Mesenchymal stem cell (in vitro differentiated cells and primary cell): Measurements from ENCODE around the gene SMIM22.
"Not testable (repeated sequence)": the region's sequence is repeated elsewhere in the genome, so short reads cannot be mapped to it uniquely, and the experiment has no call there.

Source experiments
- DNase-seq: peaks from one replicate; pipeline ENCODE4 v3.0.0-alpha.2; 2013
- H2AFZ ChIP-seq: one replicate; pipeline ENCODE4 v1.6.1; 2013; ENCODE audit warnings: low read depth, mild to moderate bottlenecking, control low read depth, inconsistent platforms, low read length, moderate library complexity
- H2AK5ac ChIP-seq: 2 replicates; pipeline ENCODE4 v1.6.1; 2013; ENCODE audit warnings: low read length, moderate library complexity, mild to moderate bottlenecking, inconsistent platforms; ENCODE audit not compliant: severe bottlenecking
- H2BK120ac ChIP-seq: one replicate; pipeline ENCODE4 v1.6.1; 2013; ENCODE audit warnings: low read depth, mild to moderate bottlenecking, inconsistent platforms, low read length, moderate library complexity
- H2BK12ac ChIP-seq, 2 experiments: one replicate each; pipeline ENCODE4 v1.6.1; 2013; ENCODE audit warnings: inconsistent platforms in 2 of 2, low read length in 2 of 2, mild to moderate bottlenecking in 2 of 2, moderate library complexity in 2 of 2, control low read depth in 1 of 2
- H2BK15ac ChIP-seq: one replicate; pipeline ENCODE4 v1.6.1; 2013; ENCODE audit warnings: mild to moderate bottlenecking, low read depth, inconsistent platforms; ENCODE audit not compliant: poor library complexity, severe bottlenecking
- H2BK5ac ChIP-seq: 2 replicates; pipeline ENCODE4 v1.6.1; 2013; ENCODE audit warnings: low read depth, mild to moderate bottlenecking, low read length, control low read depth, inconsistent platforms; ENCODE audit not compliant: poor library complexity, severe bottlenecking
- H3K14ac ChIP-seq, 2 experiments: one replicate each; pipeline ENCODE4 v1.6.1; 2013; ENCODE audit warnings: inconsistent platforms in 2 of 2, low read length in 2 of 2, control low read depth in 1 of 2, mild to moderate bottlenecking in 1 of 2, moderate library complexity in 1 of 2
- H3K18ac ChIP-seq, 2 experiments: one replicate each; pipeline ENCODE4 v1.6.1; 2013; ENCODE audit warnings: inconsistent platforms in 2 of 2, low read length in 2 of 2, control low read depth in 1 of 2, low read depth in 1 of 2, mild to moderate bottlenecking in 1 of 2
- H3K23ac ChIP-seq, 2 experiments: one replicate each; pipeline ENCODE4 v1.6.1; 2013; ENCODE audit warnings: inconsistent platforms in 2 of 2, low read length in 2 of 2, mild to moderate bottlenecking in 2 of 2, moderate library complexity in 2 of 2, control low read depth in 1 of 2
- H3K27ac ChIP-seq: 2 replicates; pipeline ENCODE4 v1.5.1; 2013; ENCODE audit warnings: mild to moderate bottlenecking, moderate library complexity, low read length, control low read depth, inconsistent platforms; ENCODE audit not compliant: poor library complexity, severe bottlenecking
- H3K27me3 ChIP-seq, 2 experiments: 2 replicates each; pipeline versions ENCODE4 v1.6.1 to v1.7.0; 2013; ENCODE audit warnings: low read length in 2 of 2, mild to moderate bottlenecking in 2 of 2, moderate library complexity in 2 of 2, control low read depth in 1 of 2, inconsistent platforms in 1 of 2; ENCODE audit not compliant: control insufficient read depth in 1 of 2, insufficient read depth in 1 of 2
- H3K36me3 ChIP-seq, 2 experiments: 2 replicates each; pipeline versions ENCODE4 v1.6.1 to v1.7.0; 2013; ENCODE audit warnings: low read length in 2 of 2, control low read depth in 1 of 2, inconsistent platforms in 1 of 2, low read depth in 1 of 2, mild to moderate bottlenecking in 1 of 2; ENCODE audit not compliant: insufficient read depth in 2 of 2, control insufficient read depth in 1 of 2
- H3K4ac ChIP-seq, 2 experiments: one replicate each; pipeline ENCODE4 v1.6.1; 2013; ENCODE audit warnings: inconsistent platforms in 2 of 2, low read length in 2 of 2, mild to moderate bottlenecking in 2 of 2, moderate library complexity in 2 of 2, control low read depth in 1 of 2, low read depth in 1 of 2
- H3K4me1 ChIP-seq: 2 replicates; pipeline ENCODE4 v1.6.1; 2013; ENCODE audit warnings: low read depth, low read length, control low read depth; ENCODE audit not compliant: control insufficient read depth, insufficient read depth
- H3K4me2 ChIP-seq: 2 replicates; pipeline ENCODE4 v1.6.1; 2013; ENCODE audit warnings: low read length, mild to moderate bottlenecking, inconsistent platforms; ENCODE audit not compliant: poor library complexity, severe bottlenecking
- H3K4me3 ChIP-seq, 2 experiments: 2 replicates each; pipeline versions ENCODE4 v1.5.1 to v1.7.0; 2013; ENCODE audit warnings: low read length in 2 of 2, mild to moderate bottlenecking in 2 of 2, control low read depth in 1 of 2, low read depth in 1 of 2; ENCODE audit not compliant: insufficient read depth in 1 of 2
- H3K79me1 ChIP-seq: replicated peaks from 2 replicates; pipeline ENCODE4 v1.6.1; 2013; ENCODE audit warnings: mild to moderate bottlenecking, control low read depth, low read length, inconsistent platforms; ENCODE audit not compliant: poor library complexity, severe bottlenecking
- H3K9ac ChIP-seq: 2 replicates; pipeline ENCODE4 v1.7.0; 2013; ENCODE audit warnings: mild to moderate bottlenecking, low read length, moderate library complexity
- H3K9me3 ChIP-seq: 2 replicates; pipeline ENCODE4 v1.7.0; 2013; ENCODE audit warnings: mild to moderate bottlenecking, low read length; ENCODE audit not compliant: control insufficient read depth
- H4K8ac ChIP-seq: one replicate; pipeline ENCODE4 v1.6.1; 2013; ENCODE audit warnings: inconsistent platforms, mild to moderate bottlenecking, low read length, moderate library complexity
- H4K91ac ChIP-seq: one replicate; pipeline ENCODE4 v1.6.1; 2013; ENCODE audit warnings: mild to moderate bottlenecking, low read length, inconsistent platforms
- WGBS: methylation state at CpG from one replicate; pipeline ENCODE4 v1.1.7; 2013; ENCODE audit warnings: mixed read lengths; 5-methylcytosine and 5-hydroxymethylcytosine counted together

SMIM22 gene

GRCh38 chr16:4784444-4784987 lies 10.7 kb upstream of the SMIM22 start:
- H3K36me3 ChIP-seq, H3K4ac ChIP-seq, H3K9me3 ChIP-seq, H3K9ac ChIP-seq, H3K4me2 ChIP-seq, DNase-seq, H3K14ac ChIP-seq, H2AK5ac ChIP-seq, H2BK5ac ChIP-seq, H2BK12ac ChIP-seq, H3K18ac ChIP-seq, H3K4me1 ChIP-seq, H3K4me3 ChIP-seq, H2AFZ ChIP-seq, H3K79me1 ChIP-seq, H4K91ac ChIP-seq, H3K27ac ChIP-seq, H4K8ac ChIP-seq, H2BK15ac ChIP-seq, H2BK120ac ChIP-seq, H3K23ac ChIP-seq: not testable (repeated sequence)
- WGBS: 97% methylated on average over 11 of the region's 14 CpGs
- H3K27me3 ChIP-seq: peaks cover 0 to 19% of the 10 kb centered on the region in 2 experiments

DNA sequence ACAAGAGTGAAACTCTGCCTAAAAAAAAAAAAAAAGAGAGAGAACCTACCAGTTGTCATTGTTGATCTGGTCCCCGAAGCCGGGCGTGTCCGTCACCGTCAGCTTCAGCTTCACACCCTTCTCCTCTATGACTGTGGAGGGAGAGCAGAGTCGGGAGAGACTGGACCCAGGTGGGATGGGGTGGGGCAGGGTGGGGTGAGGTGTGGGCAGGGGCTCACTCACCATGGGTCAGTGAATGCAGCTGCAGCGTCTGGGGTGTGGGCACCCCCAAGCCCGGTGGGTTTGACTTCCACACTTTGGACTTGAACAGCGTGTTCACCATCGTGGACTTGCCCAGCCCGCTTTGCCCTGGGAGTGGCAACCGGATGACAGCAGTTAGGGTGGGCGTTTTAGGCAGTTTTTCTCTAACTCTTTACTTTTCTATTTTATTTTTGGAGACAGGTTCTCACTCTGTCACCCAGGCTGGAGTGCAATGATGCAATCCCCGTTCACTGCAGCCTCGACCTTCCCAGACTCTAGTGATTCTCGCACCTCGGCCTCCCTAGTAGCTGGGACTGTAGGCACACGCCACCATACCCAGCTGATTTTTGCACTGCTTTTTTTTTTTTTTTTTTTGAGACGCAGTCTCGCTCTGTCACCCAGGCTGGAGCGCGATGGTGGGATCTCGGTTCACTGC lies 9.3 kb upstream of the SMIM22 start:
- H4K8ac ChIP-seq: no peak overlapping the region
- no peak overlapping the region for H2BK15ac ChIP-seq
- DNase-seq: no peak
- H4K91ac ChIP-seq: no peak overlapping the region
- H3K27me3 ChIP-seq: peaks cover 0 to 26% of the 10 kb centered on the region in 2 experiments
- H2BK12ac ChIP-seq: no peak overlapping the region
- no peaks in the 10 kb centered on the region for H3K9me3 ChIP-seq
- H3K4me1 ChIP-seq: peaks cover 3% of the 10 kb centered on the region
- H3K23ac ChIP-seq: no peak overlapping the region
- no peak overlapping the region for H2BK120ac ChIP-seq
- H3K4me3 ChIP-seq: no peak overlapping the region
- no peak overlapping the region for H3K4ac ChIP-seq
- no peaks in the 10 kb centered on the region for H3K79me1 ChIP-seq
- no peak overlapping the region for H3K18ac ChIP-seq
- H3K27ac ChIP-seq: no peak overlapping the region
- no peak overlapping the region for H3K14ac ChIP-seq
- WGBS: 95% methylated on average over 13 of the region's 23 CpGs
- H3K9ac ChIP-seq: no peak overlapping the region
- no peaks in the 10 kb centered on the region for H3K36me3 ChIP-seq
- no peak overlapping the region for H3K4me2 ChIP-seq
- H2AK5ac ChIP-seq: no peak overlapping the region
- H2AFZ ChIP-seq: no peak overlapping the region
- no peak overlapping the region for H2BK5ac ChIP-seq

GRCh38 chr16:4787068-4787467 lies 8.1 kb upstream of the SMIM22 start:
- Histone ChIP-seq H3K18ac (no peak overlapping the region), H3K36me3 (no peaks in the 10 kb centered on the region), H3K9ac (no peak overlapping the region), H3K4me2 (no peak overlapping the region), H3K79me1 (no peaks in the 10 kb centered on the region), H2BK15ac (no peak overlapping the region), H3K4me3 (no peak overlapping the region), H3K4me1 (peaks cover 3% of the 10 kb centered on the region), H2AK5ac (no peak overlapping the region), H3K9me3 (no peaks in the 10 kb centered on the region), H3K23ac (no peak overlapping the region), H2AFZ (no peak overlapping the region), H2BK5ac (no peak overlapping the region), H2BK12ac (no peak overlapping the region), H2BK120ac (no peak overlapping the region), H3K14ac (no peak overlapping the region), H3K4ac (no peak overlapping the region), H3K27me3 (peaks cover 0 to 26% of the 10 kb centered on the region in 2 experiments), H4K91ac (no peak overlapping the region), H3K27ac (no peak overlapping the region), H4K8ac (no peak overlapping the region)
- 97% methylated on average over 8 of the region's 8 CpGs for WGBS
- no peak for DNase-seq

DNA sequence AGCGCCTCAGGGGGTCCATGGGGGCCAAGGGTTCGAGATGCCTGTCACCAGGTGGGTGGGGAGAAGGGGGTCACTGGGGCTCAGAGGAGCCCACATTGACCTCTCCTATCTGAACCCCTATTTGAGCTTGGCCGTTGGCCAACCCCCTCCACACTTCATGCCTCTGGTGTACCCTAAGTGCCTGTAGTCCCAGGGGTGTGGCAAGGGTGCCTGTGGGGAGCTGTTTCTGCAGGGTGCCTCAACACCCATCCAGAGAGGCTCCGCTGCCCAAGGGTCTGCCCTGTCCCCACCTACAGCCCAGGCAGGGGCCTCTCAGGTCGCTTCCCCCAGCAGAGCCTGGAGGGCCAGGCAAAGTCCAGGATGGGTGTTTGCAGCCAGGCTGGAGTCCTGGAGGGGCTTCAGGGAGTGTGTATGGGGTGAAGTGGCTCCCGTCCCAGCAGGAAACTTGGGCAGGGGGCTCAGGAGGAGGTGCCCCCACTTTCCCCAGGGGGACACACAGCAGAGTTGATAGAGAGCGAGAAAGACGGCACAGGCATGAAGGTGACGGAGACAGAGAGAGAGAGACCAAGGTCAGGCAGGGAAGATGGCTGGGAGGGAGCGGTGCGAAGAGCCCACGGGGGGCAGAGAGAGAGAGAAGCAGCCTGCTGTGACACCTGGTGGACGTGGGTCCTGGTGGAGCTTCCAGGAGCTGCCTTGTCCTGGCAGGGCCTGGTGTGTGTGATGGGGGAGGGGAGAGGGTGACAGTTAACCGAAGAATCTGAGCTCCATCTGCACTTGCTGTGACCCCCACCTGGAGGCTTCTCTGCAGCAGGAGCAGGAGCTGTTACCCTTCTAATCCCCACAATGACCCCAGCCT lies 7.3 kb upstream of the SMIM22 start, which contains the start of gene SEPTIN12:
SEPTIN12 (minus strand) TSS at position 719 of the 856 bp plus-strand sequence; CDS start at position 19, 700 bp downstream.
- H3K4ac ChIP-seq: no peak within 1 kb of the TSS
- no peaks in the 10 kb centered on the region for H3K79me1 ChIP-seq
- H3K18ac ChIP-seq: no peak within 1 kb of the TSS
- H3K4me1 ChIP-seq: peaks cover 3% of the 10 kb centered on the region
- no peak within 1 kb of the TSS for H3K14ac ChIP-seq
- H2BK12ac ChIP-seq: no peak within 1 kb of the TSS
- H3K4me2 ChIP-seq: no peak within 1 kb of the TSS
- no peak within 1 kb of the TSS for H2BK5ac ChIP-seq
- H3K36me3 ChIP-seq: no peaks in the 10 kb centered on the region
- no peak within 1 kb of the TSS for H3K9ac ChIP-seq
- H3K27me3 ChIP-seq: peaks cover 0 to 26% of the 10 kb centered on the region in 2 experiments
- WGBS: 77% methylated on average over 12 of the region's 14 CpGs
- no peaks in the 10 kb centered on the region for H3K9me3 ChIP-seq
- no peak within 1 kb of the TSS for H2BK15ac ChIP-seq
- H3K4me3 ChIP-seq: no peak within 1 kb of the TSS
- H3K27ac ChIP-seq: no peak within 1 kb of the TSS
- H2AK5ac ChIP-seq: no peak within 1 kb of the TSS
- no peak within 1 kb of the TSS for H4K91ac ChIP-seq
- no peak for DNase-seq
- no peak within 1 kb of the TSS for H2AFZ ChIP-seq
- no peak within 1 kb of the TSS for H3K23ac ChIP-seq
- H4K8ac ChIP-seq: no peak within 1 kb of the TSS
- no peak within 1 kb of the TSS for H2BK120ac ChIP-seq
